Measurements from ENCODE around the gene CYTIP.

Gene CYTIP

DNA sequence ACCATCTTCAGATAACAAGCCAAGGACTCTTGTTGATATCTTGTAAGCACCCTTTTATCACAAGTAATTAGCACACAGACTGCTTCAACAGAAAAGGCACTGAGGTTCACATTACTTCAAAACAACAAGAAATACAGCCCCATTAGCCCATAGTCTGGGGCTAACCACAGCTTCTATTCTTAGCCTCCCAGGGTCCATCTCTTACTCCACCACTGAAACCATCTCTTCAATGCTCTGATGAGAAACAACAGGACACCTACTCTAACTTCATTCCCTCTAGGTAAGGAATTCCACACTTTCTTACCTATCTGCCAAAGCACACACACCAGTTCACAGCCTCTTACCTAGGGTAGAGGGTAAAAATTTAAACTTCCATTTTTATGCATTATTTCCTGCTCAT is 26.4 kb upstream of the CYTIP start:
- TF ChIP-seq, protein P1, sequence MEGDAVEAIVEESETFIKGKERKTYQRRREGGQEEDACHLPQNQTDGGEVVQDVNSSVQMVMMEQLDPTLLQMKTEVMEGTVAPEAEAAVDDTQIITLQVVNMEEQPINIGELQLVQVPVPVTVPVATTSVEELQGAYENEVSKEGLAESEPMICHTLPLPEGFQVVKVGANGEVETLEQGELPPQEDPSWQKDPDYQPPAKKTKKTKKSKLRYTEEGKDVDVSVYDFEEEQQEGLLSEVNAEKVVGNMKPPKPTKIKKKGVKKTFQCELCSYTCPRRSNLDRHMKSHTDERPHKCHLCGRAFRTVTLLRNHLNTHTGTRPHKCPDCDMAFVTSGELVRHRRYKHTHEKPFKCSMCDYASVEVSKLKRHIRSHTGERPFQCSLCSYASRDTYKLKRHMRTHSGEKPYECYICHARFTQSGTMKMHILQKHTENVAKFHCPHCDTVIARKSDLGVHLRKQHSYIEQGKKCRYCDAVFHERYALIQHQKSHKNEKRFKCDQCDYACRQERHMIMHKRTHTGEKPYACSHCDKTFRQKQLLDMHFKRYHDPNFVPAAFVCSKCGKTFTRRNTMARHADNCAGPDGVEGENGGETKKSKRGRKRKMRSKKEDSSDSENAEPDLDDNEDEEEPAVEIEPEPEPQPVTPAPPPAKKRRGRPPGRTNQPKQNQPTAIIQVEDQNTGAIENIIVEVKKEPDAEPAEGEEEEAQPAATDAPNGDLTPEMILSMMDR (IDR thresholded peaks at IDR 0.05) = no peak

DNA sequence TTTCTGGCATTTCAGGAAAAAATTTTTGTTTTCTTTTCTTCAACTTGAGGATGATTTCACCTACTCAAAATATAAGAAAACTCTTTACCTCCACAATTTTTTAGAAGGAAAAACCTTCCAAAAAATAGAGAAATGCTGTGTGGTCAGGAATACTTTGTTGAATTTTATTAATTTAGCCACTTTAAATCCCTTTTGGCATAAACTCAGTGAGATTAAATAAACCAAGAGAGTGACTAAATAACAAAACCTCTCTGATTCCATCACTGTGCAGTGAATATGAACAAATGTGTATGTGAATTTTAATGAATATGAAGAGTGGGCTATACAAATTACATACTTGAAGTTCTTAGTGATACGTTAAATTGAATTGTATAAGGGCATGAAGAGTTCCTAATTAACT is 25.8 kb upstream of the CYTIP start:
- TF ChIP-seq, protein P1 (IDR thresholded peaks at IDR 0.05) = no peak

DNA sequence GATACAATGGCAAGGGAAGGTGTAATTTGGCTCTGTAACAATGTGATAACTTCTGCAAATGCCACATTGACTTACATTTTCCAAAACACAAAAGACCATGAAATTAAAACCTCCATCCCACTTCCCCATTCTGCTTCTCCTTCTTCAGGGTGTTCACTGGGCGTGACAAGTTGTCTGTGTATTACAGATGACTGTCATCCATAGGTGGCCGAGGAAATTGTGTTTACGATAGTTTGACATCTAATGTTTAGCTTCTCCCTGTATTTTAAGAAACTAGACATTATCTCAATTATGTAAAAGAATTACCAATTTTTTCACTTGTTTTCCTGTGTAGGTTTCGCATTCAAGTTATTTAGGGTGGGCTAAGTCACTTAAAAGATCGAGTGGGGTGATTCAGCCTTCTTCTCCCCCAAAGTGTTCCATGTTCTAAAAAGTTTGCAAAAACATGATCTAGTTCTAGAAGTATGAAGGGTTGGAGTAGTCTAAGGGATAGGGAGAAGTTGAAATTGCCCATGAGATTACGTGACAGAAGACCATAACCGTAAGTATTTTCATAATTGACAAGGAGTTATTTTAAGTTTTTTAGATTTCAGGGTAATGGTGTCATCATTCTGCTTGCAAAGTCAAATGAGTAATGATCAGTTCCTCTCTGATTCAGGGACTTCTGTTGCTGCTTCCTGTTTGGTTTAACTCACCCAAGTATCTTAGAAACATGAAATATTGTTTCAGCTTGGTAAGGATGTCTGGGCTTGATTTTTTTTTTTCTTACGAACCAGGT is 25.2 kb upstream of the CYTIP start:
- TF ChIP-seq, protein P1 (IDR thresholded peaks at IDR 0.05) = no peak

DNA sequence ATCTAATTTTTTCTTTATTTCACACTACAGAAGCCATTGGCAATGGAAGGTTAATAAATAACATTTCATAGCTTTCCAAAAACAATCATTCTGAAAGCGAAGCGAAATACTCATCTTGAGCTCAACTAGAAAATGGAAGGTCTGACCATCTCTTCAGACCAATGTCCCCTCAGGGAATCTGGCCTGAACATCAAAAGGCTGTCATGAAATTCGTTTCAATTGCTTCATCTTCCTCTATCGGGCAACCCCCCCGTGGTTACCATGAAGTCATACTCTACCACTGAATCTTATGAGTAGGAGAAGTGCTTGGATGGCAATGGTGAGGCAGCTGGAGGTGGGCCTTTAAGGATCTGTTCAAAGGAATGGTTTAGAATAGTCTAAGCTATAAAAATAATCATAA is 22.9 kb upstream of the CYTIP start:
- TF ChIP-seq, protein P1 (IDR thresholded peaks at IDR 0.05) = no peak

DNA sequence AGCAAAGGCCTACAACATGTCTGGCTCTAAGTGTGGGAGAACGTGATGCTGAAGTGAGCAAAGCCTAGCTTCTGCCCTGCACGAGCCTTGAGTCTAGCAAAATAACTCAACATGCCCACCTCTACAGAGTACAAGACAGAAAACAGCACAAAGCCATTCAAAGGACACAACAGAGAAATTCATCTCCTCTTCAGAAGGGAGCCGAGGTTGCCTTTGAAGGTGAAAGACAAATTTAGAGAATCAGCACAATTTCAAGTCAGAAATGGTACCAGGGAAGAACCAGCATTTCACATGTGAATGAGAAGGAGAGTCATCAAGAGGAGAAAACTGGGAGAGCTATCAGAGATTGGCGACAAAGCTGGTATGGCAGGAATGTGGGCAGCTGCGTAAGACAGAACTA is 21.7 kb upstream of the CYTIP start:
- TF ChIP-seq, protein P1 (IDR thresholded peaks at IDR 0.05) = no peak

DNA sequence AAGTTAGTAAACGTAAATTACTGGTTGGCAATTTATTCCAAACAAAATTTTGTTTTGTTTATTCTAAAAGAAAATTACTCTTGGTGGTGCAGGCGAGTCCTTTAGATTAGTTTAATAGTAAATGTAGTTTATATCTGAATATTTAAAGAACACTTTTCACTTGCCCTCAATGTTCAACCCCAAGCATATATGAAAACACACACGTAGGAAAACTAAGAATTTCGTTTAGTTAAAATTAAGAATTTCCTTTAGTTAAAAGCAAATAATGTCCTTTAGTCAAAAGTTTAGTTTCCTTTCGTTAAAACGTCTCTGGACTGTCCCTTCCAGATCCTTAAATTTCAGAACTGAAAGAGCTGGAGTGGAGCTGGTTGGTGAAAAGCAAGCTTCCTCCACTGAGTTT is 19.1 kb upstream of the CYTIP start:
- TF ChIP-seq, protein P1 (IDR thresholded peaks at IDR 0.05) = no peak

DNA sequence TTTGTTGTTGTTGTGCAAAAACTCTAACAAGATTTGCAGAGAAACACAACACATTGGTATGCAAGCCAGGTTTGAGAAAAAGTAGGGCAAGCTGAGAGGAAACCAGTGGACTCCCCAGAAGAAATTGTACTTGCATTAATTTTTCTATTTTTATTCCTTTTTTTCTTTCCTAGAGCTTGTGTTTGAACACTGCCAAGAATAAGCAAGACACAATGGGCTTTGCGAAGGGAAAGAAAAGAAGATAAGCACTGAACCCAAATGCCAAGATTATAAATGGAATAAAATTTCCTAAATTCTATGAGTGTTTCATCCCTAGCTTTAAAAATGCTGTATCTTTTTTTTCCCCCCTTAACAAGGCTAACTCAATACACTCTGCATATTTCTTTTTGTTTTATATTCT is 17.0 kb upstream of the CYTIP start:
- TF ChIP-seq, protein P1 (IDR thresholded peaks at IDR 0.05) = no peak

Measured in LNCAP (cell line).